ENCODE results near the gene TRRAP. TPM values are rescaled to one million over a fixed set of nuclear protein-coding genes. Genes with fewer than 3 reads are reported as not detected.

The TRRAP gene
- total RNA-seq, 1 experiment from 2014 or later, result 55.4 TPM

GRCh38 chr7:98868450-98868849 is 9.9 kb upstream of the TRRAP start:
- DNase-seq, result no peak
- BruUV-seq (replicated peaks), result no TSS peak
- H3K36me3 Mint-ChIP-seq (ENCODE audit: insufficient read depth, unreplicated experiment), result no peaks in the 10 kb centered on the region
- H3K9me3 ChIP-seq, result no peaks in the 10 kb centered on the region
- ChIA-PET CTCF (no interaction called here), POLR2A (no interaction called here)
- no peaks in the 10 kb centered on the region for H3K4me1 Mint-ChIP-seq (ENCODE audit: low read depth, unreplicated experiment)
- intact Hi-C loops (cut with micrococcal nuclease; ENCODE audit: unreplicated experiment), result no loop called here
- H3K4me3 Mint-ChIP-seq (ENCODE audit: unreplicated experiment), result no peak overlapping the region
- no peaks in the 10 kb centered on the region for H3K27me3 Mint-ChIP-seq (ENCODE audit: insufficient read depth, unreplicated experiment)
- no peak overlapping the region for H3K4me3 ChIP-seq (ENCODE audit: low read depth, low read length)
- H3K27ac Mint-ChIP-seq (ENCODE audit: unreplicated experiment), result no peak overlapping the region
- no peaks in the 10 kb centered on the region for H3K9me3 Mint-ChIP-seq (ENCODE audit: unreplicated experiment)
- no peaks in the 10 kb centered on the region for H3K27me3 ChIP-seq (replicated peaks; ENCODE audit: control insufficient read depth, insufficient read depth, low read length)
- no peak for TF ChIP-seq CTCF (IDR thresholded peaks at IDR 0.05; ENCODE audit: insufficient read depth in 1 of 2, low read depth in 1 of 2, low read length in 1 of 2, severe bottlenecking in 1 of 2, unreplicated experiment in 1 of 2)
- peaks cover 11% of the 10 kb centered on the region for H3K4me1 ChIP-seq
- H3K36me3 ChIP-seq (ENCODE audit: control insufficient read depth, insufficient read depth, low read length), result no peaks in the 10 kb centered on the region

GRCh38 chr7:98869027-98869596 is 9.2 kb upstream of the TRRAP start:
- H3K27me3 Mint-ChIP-seq (ENCODE audit: insufficient read depth, unreplicated experiment), result no peaks in the 10 kb centered on the region
- intact Hi-C loops (cut with micrococcal nuclease; ENCODE audit: unreplicated experiment), result no loop called here

GRCh38 chr7:98869597-98870120 is 8.7 kb upstream of the TRRAP start, which contains the start of gene TMEM130:
Gene TMEM130, minus strand, starts transcription at chr7:98870014. Its CDS starts 153 bp downstream, at chr7:98869861.
- no peak for DNase-seq
- TF ChIP-seq CTCF (IDR thresholded peaks at IDR 0.05; ENCODE audit: insufficient read depth in 1 of 2, low read depth in 1 of 2, low read length in 1 of 2, severe bottlenecking in 1 of 2, unreplicated experiment in 1 of 2), result no peak
- BruUV-seq (replicated peaks), result no TSS peak
- Mint-ChIP-seq H3K4me3 (ENCODE audit: unreplicated experiment) (no peak within 1 kb of the TSS), H3K4me1 (ENCODE audit: low read depth, unreplicated experiment) (no peaks in the 10 kb centered on the region), H3K27me3 (ENCODE audit: insufficient read depth, unreplicated experiment) (no peaks in the 10 kb centered on the region), H3K36me3 (ENCODE audit: insufficient read depth, unreplicated experiment) (no peaks in the 10 kb centered on the region), H3K27ac (ENCODE audit: unreplicated experiment) (no peak within 1 kb of the TSS), H3K9me3 (ENCODE audit: unreplicated experiment) (no peaks in the 10 kb centered on the region)
- POLR2A ChIA-PET, result no interaction called here
- H3K9me3 ChIP-seq, result no peaks in the 10 kb centered on the region
- no peak within 1 kb of the TSS for H3K4me3 ChIP-seq (ENCODE audit: low read depth, low read length)
- no peaks in the 10 kb centered on the region for H3K36me3 ChIP-seq (ENCODE audit: control insufficient read depth, insufficient read depth, low read length)
- H3K4me1 ChIP-seq, result peaks cover 11% of the 10 kb centered on the region
- no peaks in the 10 kb centered on the region for H3K27me3 ChIP-seq (replicated peaks; ENCODE audit: control insufficient read depth, insufficient read depth, low read length)
- intact Hi-C loops (cut with micrococcal nuclease; ENCODE audit: unreplicated experiment), result no loop called here
- CTCF ChIA-PET, result no interaction called here

More at GRCh38 chr7:98869027-98869596, 9.2 kb upstream of the TRRAP start:
- no peak overlapping the region for H3K27ac Mint-ChIP-seq (ENCODE audit: unreplicated experiment)
- no peaks in the 10 kb centered on the region for H3K36me3 Mint-ChIP-seq (ENCODE audit: insufficient read depth, unreplicated experiment)
- no peak overlapping the region for H3K4me3 Mint-ChIP-seq (ENCODE audit: unreplicated experiment)
- no peak for DNase-seq
- H3K9me3 ChIP-seq, result no peaks in the 10 kb centered on the region
- no TSS peak for BruUV-seq (replicated peaks)
- no peaks in the 10 kb centered on the region for H3K36me3 ChIP-seq (ENCODE audit: control insufficient read depth, insufficient read depth, low read length)
- TF ChIP-seq CTCF (IDR thresholded peaks at IDR 0.05; ENCODE audit: insufficient read depth in 1 of 2, low read depth in 1 of 2, low read length in 1 of 2, severe bottlenecking in 1 of 2, unreplicated experiment in 1 of 2), result no peak
- no peaks in the 10 kb centered on the region for H3K27me3 ChIP-seq (replicated peaks; ENCODE audit: control insufficient read depth, insufficient read depth, low read length)
- no peaks in the 10 kb centered on the region for H3K9me3 Mint-ChIP-seq (ENCODE audit: unreplicated experiment)
- H3K4me3 ChIP-seq (ENCODE audit: low read depth, low read length), result no peak overlapping the region
- POLR2A ChIA-PET, result no interaction called here
- CTCF ChIA-PET, result no interaction called here
- H3K4me1 Mint-ChIP-seq (ENCODE audit: low read depth, unreplicated experiment), result no peaks in the 10 kb centered on the region
- H3K4me1 ChIP-seq, result peaks cover 11% of the 10 kb centered on the region
